ENCODE data around the gene APBA2.

APBA2 gene

DNA sequence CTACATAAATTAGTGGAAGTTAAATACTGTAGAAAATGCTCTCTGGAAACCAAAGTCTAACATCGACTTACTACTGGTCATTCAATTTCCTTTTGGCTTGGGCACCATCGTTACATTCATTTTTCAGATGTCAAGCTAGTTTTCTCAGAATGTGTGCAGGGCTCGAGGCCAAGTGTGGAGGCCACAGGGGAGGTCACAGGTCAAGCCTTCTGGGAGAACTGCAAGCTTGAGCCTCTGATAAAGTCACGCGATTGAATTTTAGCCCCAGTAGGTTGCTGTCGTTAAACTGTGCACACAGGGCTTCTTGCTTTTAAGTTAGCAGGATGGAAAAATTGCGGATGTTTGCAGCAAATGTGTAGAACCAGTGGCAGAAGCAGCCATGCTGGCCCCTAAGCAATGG is 182.2 kb downstream of the APBA2 start:
- DNase-seq: no peak

DNA sequence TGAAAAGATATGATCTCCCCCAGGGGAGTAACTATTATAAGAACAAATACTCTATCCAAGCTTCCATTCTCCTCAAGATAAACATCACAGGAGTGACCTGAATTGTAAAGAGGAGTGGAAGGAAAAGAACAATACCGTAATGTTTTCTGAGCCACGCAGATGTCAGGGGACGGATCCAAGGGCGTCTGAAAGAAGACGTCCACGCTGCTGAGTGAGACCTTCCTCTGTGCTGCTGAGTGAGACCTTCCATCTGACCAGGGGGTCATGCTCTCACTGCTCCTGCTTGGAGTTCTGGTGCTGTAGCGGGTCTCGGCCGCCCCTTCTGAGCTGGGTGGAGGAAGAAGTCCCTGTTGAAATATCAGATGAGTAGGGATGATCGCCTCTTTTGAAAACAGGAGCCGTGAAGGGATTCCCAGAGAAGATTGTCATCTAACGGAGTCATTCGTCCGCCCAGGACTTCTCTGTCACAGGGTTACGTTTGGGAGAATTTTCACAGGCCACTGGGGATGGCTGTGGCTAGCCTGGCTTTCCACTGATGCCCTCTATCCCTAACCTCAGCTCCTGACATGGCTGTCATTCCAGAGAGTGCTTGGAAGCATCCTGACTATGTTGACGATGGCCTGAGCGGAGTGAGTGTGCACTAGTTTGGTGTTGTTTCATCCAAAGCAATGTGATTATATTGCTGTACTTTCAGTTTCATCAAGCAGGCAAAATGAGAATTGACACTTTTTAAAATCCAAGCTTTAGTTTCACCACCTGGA is 184.9 kb downstream of the APBA2 start:
- no peak for DNase-seq

DNA sequence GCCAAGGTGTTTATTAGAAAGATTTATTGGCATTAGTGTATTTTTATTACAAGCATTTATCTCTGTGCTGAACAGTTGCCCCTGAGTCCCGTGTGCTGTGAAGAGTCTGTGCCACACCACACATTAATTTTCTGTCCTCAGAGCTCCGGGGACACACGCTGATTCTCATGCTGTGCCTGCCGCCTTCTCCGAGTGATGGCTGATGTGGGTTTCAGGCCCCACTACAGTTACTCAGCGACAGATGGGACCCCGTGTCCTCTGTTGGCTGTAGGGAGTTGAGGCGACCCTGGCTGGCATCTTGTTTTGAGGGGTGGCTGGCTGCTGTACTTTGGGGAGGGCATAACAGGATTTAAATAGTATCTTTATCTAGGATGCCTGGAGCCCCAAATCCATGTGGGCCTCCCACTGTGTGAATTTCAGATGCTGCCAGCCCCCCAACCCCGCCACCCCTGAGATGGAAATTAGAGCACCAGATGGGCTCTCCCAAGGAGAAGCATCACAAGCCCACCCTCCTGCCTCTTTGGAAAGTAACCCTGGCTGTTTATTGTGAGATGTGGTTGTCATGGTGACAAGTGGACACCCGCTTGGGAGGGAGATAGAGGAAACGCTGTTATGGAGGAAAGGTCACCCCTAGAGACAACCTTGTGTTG is 185.6 kb downstream of the APBA2 start:
- no peak for DNase-seq

DNA sequence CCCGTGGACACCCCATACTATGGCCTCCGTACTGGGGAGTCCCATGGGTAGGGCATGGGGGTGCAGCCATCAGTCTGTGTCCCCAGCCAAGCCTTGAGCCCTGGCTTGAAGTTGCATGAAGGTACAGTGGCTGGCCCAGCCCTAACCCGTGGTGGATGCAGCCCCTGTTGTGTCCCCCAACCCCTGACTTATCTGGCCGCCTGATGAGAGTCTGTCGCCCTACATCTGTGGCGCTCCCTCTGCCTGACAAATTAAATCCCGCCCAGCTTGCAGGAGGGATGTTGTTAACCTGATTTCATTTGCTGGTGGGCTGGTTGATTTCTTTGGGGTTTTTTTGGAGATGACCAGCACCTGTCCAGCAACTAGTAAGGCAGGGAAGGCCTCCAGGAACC is 186.1 kb downstream of the APBA2 start:
- no peak for DNase-seq

DNA sequence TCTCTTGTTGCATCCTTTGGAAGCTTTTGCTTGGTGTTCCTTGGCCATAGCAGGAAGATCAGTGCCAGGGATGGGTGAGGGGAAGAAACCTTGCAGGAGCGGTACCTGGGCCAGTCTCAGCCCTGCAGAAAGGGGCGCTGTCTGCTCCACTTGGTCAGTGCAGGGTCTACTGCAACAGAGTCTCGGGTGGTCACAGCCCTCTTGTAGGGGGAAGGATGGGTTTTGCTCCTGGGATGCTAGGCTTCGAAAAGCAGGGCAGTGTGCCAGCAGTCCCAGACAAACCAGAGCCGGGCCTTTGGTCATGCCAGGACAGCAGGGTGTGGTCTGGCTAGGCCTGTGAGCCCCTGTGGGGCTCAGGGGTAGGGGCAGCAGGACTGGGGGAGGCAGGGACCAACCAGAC is 186.7 kb downstream of the APBA2 start:
- DNase-seq: no peak

DNA sequence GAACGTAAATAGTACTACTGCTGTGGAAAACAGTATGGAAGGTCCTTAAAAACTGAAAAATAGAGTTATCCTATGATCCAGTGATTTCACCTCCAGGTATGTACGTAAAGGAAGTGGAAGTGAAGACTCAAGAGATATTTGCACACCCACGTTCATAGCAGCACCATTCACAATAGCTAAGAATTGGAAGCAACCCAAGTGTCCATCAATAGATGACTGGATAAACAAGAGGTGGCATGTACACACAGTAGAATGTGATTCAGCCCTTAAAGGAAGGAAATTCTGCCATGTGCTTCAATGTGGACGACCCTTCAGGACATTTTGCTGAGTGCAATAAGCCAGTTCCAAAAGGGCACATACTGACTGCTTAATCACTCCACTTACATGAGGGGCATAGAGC is 188.3 kb downstream of the APBA2 start:
- no peak for DNase-seq

DNA sequence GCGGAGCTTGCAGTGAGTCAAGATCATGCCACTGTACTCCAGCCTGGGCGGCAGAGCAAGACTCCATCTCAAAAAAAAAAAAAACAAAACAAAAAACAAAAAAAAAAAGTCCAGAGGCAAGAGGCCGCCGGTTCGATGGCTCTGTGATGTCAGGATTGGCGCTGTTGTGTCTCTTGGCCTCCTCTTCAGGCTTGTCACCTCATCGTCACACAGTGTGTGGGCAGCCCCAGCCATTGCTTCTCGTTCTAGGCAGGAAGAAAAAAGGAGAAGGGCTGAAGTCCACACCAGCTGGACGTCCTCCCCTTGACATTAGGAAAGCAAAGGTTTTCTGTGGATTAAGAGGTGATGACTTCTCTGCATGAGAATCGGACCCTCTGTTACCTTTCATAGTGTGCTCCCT is 192.8 kb downstream of the APBA2 start:
- no peak for DNase-seq

DNA sequence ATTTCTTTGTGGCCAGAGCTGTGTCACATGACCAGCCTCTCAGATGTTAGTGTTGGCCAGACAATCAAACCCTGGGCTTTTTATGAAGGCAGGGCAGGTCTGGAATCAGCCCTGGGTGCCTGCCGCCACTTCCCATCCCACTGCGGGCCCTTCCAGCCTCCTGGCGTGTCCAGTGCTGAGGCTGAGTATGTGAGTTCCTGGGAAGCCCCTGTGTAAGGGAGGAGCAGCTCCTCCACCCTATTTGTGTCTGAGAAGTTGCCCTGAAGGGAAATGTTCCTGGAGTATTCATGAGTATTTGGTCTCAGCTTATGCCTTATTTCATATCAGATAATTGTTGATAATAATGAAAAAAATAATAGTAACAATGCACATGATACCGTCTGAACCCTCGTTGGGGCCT is 193.7 kb downstream of the APBA2 start:
- no peak for DNase-seq

DNA sequence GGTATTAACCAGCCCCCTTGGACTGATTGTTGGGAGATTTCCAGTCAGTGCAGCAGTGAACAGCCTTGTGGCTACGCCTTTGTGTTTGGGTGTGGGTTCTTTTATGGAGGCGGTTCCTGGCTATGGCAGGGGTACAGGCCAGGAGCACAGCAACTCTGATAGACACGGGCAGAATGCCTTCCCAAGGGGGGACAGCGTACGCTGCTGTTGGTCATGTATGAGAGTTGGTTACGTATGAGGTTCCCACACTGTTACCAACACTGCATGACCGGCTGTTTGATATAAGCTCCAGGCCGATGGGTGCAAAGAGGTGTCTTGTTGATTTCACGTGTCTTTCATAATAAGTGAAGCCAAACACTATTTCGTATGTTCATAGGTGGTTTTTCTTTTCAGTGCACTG is 196.0 kb downstream of the APBA2 start:
- no peak for DNase-seq

DNA sequence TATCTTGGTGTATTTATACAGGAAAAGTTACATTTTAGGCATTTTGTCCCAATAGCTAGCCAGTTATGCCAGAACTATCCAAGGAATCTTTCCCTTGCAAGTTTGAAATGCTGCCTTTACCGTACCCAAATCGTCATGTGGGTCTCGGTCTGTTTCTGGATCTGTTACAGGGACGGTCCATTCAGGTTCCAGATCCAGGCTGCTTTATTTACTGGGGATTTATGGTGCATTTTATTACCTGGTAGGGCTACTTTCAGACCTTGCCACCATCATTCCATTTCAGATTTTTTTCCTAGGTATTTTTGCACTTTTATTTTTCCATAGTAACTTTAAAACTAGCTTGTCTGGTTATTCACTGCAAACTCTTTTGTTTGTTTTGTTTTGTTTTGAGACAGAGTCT is 197.4 kb downstream of the APBA2 start:
- DNase-seq: no peak

DNA sequence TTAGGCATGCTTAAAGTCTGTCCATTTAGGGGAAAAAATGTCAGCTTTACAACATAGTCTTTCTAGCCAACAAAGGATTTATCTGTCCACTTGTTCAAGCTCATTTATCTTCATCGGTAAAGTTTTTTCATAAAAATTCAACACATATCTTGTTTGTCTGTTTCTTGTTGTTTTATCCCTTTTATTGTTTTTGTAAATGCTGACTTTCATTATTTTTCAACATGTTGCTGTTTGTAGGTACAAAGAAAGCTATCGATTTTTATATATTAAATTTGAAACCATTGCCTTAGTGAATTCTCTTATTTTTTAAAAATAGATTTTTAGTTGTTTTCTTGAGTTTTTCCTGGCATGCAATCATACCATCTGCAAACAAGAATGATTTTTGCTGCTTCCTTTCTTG is 198.1 kb downstream of the APBA2 start:
- DNase-seq: no peak

DNA sequence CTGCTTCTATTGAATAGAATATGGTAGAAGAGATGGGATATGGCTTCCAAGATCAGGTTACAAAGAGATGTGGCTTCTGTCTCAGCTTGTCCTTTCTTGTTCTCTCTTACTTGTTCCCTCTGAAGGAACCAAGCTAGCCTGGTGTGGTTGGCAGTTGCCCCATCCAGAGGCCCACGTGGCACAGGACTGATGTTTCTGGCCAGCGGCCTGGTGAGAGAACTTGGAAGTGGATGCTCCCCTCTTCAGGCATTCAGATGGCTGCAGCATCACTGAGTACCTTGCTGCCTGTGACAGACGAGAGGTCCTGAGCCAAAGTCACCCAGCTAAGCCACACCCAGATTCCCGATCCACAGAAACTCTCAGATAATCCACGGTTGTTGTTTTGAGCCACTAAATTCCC is 200.2 kb downstream of the APBA2 start:
- DNase-seq: no peak

DNA sequence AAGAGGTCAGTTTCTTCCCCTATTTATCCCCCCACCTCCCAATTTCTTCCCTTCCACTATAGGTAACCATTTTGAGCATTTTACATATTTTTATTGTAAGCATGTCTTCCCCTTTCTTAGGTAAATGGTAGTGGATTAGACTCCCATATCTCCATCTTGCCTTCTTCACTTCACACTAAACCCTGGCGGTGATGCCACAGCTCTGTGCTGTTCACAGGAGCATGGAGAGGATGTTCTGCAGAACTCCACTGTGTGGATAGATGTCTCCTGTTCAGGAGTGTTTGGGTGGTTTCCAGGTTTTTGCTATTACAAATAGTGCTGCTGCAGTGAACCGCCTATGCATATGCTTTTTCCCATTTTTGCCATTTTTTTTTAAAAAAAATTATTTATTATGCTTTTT is 201.1 kb downstream of the APBA2 start:
- no peak for DNase-seq

DNA sequence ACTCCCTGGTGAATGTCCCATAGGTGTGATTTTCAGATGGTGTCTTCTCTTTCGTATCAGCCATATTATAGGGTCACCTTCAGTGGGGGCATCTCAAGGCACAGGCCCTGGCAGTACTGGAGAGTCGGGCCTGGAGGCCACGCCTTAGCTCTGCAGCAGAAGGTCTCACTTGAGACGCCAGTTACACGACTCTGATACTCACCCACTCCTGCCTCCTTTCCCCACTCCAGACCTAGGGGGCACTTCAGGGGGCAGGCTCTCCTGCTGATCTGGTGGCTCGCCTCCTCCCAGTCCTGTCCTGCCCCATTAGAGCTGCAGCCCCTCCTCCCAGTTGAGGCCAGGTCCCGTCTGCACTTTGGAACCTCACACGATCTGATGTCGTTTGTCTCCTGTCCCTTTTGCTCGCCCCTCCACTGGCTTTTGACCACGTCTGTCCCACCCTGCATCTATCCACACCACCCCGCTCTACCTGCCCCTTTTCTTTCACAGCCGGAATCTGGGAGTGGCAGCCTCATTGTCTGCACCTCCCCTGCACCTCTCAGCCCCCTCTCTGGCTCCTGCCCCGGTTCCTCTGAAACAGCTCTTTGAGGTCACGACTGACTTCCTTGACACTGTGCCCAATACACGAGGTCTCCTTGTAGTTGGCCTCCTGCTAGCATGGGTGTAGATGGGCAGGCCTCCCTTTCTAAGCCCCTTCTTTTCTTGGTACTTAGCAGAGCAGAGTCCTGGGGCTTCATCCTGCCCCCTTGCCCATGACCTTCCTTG is 201.9 kb downstream of the APBA2 start:
- DNase-seq: no peak

DNA sequence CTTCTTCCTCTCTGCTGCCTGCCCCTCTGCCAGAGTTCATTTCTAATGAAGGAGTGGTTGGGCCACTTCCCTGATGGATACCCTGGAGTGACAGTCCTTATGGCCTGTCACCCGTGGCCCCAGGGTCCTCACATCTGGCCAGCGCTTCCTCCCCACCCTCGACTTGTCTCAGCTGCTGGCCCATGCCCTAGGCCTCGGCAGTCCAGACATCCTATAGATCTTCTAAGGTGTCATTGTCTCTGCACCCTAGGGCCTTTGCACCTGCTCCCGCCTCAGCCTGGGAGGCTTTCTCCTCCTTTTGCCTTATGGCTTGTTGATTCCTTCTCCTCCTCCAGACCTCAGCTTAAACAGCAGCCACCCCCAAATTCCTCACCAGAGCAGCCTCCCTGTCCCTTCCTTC is 202.9 kb downstream of the APBA2 start:
- DNase-seq: no peak

DNA sequence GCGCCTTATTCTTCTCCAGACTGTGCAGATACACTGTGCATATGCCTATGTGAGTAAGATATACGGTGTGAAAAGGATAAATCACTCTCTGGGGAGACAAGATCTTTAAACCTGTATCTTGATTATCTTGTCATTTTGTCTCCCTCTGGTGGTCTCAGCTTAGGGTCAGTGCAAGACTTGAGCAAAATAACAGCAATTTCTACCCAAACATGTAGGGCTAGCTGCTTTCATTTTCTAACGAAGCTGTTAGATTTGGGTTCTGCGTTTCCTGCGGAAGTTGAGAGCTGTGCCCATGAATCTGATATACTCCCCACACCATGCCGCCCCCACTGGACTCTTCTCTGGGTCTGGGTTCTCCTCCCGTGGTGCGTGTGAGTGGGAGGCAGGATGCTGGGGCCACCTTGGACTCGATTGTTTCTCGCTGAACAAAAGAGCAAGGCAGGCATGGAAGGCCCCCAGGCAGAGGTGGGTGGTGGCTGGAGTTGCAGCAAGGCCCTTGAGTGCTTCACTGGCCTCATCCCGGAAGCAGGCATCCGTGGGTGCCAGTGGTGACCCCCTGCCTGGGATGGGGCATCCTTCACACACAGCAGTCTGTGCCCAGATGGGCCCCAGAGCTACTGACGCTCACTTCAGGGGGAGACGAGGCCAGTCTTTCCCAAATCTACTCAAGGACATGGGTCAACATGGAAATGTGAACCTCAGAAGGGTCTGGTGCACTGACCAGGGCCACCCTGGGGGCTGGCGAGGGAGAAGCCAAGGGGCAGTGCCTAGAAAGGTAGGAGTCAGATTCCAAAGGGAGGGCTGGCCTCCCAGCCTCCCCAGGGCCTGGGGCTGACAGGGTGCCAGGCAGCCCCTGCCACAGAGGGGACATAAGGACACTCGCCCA is 204.2 kb downstream of the APBA2 start:
- peak; percentile 55 for DNase-seq

DNA sequence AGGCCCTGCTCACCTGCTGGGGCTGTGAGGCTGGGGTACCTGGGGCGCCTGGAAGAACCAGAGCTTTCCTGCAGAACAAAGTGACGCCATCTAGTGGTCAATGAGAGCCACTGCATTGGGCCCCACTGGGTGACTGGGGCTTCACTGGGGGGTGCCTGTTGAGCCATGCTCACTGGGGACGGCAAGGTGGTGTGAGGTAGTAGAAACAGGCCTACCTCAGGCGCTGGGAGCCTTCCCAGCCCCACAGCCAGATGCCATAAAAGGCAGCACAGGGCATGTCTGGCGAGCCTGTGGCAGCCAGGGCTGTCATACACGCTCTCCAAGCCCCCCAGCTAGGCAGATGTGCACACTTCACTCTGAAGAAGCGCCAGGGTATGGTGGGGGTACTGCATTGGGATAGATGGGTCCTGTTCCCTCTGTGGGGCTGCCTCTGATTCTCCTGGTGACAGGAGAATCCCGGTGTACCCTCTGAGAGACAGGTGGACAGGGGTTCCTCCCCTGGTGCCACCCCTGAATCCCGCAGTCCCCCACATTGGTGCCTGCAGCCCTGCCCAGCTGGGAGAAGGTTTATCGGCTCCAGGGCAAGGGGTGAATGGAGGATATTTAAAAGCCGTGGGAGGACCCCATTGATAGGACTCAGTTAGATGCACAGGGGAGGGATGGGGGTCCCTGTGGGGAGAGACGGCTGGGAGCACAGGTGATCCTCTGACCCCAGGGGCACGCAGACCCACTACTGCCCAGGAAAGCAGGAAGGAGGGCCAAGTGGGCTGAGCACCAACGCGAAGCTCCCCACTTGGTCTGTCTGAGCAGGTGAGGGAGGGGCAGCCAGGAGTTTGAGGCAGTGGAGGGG is 205.1 kb downstream of the APBA2 start:
- DNase-seq: peak; percentile 63

DNA sequence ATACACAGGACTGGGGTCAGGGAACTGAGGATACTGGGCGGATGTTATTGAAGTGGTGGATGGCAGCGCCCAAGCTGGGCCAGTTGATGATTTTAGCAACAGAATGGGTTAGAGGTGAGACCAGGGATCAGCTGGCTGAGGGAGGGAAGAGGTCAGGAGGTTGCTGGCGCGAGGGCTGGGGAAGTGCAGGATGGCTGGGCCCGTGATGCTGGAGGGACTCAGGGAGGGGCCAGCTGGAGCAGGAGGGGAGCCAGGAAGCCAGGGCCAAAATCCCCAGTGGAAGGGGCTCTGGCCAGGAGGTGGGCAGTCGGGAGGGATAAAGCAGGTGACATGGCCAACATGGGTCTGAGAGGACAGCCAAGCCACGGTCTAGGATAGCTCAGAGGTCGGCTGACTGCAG is 205.9 kb downstream of the APBA2 start:
- DNase-seq: no peak

DNA sequence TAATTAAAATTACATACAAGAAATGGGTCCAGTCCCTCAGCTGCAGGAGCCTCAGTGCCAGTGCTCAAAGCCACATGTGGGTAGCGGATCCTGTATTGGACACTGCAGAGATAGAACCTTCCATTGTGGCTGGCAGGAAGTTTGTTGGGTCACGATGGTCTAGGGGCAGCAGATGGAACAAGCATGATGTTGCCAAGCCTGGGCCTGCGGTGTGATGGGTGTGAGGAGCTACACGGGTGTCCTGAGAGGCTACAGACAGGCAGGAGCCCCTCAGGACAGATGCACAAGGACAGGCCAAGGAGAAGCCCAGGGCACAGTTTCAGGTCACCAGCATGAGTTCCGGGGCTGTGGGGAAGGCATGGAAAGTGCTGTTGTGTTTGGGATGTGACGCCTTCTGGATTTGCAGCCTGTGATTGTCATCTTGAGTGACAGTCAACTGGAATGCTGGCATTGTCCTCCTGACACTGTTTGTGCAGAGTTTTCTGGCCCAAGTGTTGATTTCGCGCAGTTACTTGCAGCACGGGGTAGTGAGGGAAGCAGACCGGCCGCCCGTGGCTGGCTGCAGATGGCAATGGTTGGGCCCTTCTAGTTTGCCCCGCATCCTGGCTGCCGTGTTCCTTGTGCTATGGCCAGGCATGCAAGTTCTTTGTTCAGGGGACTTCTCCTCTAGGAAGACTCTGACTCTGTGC is 206.7 kb downstream of the APBA2 start:
- no peak for DNase-seq

DNA sequence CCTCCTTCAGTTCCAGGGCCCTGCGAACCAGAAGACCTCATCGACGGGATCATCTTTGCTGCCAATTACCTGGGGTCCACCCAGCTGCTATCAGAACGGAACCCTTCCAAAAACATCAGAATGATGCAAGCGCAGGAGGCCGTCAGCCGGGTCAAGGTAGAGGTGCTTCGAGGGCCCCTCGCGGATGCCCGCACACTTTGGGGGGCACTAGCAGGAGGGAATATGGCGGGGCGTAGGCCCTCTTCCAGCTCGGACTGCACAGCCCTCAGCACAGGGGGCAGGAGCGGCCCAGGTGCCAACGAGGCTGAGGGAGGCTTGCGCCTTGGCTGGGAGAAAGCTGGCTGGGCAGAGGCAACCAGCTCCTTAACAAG is 207.3 kb downstream of the APBA2 start:
- no peak for DNase-seq

DNA sequence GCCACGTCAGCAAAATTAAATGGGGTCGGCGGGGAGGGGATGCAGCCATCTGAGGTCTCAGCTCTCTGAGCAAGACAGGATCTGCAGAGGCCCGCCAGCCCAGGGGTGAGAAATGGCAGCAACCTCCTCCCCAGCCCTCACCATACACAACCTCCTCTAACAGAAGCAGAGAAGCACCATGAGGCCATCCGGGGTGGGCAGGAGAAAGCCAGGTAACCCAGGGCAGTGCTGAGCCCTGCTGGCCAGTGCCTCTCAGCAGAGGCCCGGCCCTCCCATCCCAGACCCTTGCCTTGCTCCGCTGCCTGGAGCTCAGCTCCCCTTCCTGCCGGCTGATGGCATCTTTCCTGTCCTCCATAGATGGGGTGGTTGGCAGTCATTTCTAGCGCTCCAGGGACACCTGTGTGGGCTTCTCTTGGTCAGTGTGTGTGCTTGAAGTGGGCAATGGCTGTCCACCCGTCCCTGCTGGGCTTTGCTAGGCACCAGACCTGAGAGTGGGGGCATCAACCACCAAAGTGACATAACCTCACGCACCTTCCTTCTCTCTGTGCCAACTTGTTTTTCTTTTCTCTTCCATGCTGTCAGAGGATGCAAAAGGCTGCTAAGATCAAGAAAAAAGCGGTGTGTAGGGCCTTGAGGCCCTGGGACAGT is 208.0 kb downstream of the APBA2 start:
- DNase-seq: no peak
